ENCODE measurements around the gene ETF1.

The ETF1 gene

DNA sequence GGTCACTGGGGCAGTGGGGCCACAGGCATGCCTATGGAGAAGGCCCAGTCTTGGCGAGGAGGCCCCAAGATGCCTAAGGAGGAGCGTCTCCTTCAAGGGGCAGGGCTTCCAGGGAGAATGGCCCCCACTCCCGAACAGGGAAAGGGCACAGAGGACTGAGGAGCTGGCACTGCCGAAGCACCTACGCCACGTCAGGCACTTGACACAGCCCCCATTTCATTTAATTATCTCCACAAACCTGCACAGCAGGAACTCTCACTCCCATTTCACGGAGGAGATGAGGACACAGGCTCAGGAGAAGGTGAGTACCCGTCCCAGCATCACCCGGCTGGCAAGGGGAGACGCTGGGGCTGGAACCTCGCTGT lies 51.8 kb downstream of the ETF1 start:
- no peak for TF ChIP-seq TAF1 (IDR thresholded peaks at IDR 0.05; ENCODE audit: borderline replicate concordance, insufficient read depth, low read length)
- no peak for TF ChIP-seq REST (IDR thresholded peaks at IDR 0.05; ENCODE audit: insufficient read depth in 1 of 2, low read depth in 2 of 2, low read length in 2 of 2)
- TF ChIP-seq FOXP2 (optimal IDR thresholded peaks at IDR 0.05; ENCODE audit: borderline replicate concordance, extremely low read depth, extremely low read length, insufficient read depth), result no peak
- no peak for TF ChIP-seq POLR2AphosphoS5 (IDR thresholded peaks at IDR 0.05; ENCODE audit: low read depth, low read length)
- TF ChIP-seq SIN3A (IDR thresholded peaks at IDR 0.05; ENCODE audit: borderline replicate concordance, insufficient read depth, low read length), result no peak

DNA sequence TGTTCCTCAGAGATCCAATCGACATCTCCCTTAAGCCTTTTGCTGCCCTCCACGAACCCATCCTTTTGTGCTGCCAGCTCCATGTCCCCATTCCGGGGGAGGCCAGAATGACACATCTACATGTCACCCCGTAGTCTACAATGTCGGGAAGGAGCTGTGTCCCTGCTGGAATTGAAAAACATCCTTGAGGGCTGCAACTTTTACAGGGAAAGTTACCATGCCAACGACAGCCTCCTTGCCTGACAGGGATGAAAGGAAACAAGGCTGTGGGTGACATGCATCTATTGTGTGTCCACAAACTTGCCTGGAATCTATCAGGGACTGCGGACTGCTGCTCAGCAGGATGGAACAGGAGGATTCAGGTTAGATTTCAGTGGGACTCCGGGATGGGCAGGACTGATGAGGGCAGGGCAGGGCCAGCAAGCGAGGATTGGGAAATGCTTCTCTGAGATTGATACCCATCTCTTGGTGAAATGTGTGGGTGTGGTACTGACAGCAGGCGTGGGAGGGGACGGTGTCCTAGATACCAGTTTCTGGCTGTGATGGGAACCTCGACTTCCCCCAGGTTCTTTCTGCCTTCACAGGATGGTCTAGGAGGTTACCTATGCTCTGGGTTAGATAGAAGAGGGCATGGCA lies 52.3 kb downstream of the ETF1 start:
- TF ChIP-seq REST (IDR thresholded peaks at IDR 0.05; ENCODE audit: insufficient read depth in 1 of 2, low read depth in 2 of 2, low read length in 2 of 2) (no peak), TAF1 (IDR thresholded peaks at IDR 0.05; ENCODE audit: borderline replicate concordance, insufficient read depth, low read length) (no peak)

- TF ChIP-seq FOXP2 (optimal IDR thresholded peaks at IDR 0.05; ENCODE audit: borderline replicate concordance, extremely low read depth, extremely low read length, insufficient read depth), result no peak
- no peak for TF ChIP-seq REST (IDR thresholded peaks at IDR 0.05; ENCODE audit: insufficient read depth in 1 of 2, low read depth in 2 of 2, low read length in 2 of 2)
- no peak for TF ChIP-seq SIN3A (IDR thresholded peaks at IDR 0.05; ENCODE audit: borderline replicate concordance, insufficient read depth, low read length)
- no peak for TF ChIP-seq POLR2AphosphoS5 (IDR thresholded peaks at IDR 0.05; ENCODE audit: low read depth, low read length)
- no peak for TF ChIP-seq TAF1 (IDR thresholded peaks at IDR 0.05; ENCODE audit: borderline replicate concordance, insufficient read depth, low read length)
Observed at GRCh38 chr5:138489683-138490061, 53.4 kb downstream of the ETF1 start.

DNA sequence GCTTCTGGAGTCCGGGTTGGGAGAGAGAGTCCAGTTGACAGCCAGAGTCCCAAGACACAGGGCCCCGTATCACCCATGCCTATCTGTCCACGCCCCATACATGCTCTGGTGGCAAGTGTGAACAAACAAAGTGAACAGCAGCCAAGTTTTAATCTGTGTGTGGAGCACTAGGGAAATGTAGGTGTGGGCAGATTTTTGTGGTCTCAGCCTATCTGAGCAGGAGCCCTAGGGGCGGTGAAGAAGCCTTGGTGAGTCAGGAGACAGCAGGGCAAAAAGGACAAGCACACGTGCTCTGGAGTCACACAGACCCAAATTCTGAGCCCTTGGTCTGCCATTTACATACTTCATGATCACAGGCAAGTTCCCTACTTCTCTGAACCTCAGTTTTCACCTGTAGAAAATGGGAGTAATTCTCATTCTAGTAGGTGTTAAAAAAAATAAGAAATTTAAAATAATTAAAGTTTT lies 54.5 kb downstream of the ETF1 start:
- no peak for TF ChIP-seq SIN3A (IDR thresholded peaks at IDR 0.05; ENCODE audit: borderline replicate concordance, insufficient read depth, low read length)
- no peak for TF ChIP-seq POLR2AphosphoS5 (IDR thresholded peaks at IDR 0.05; ENCODE audit: low read depth, low read length)
- no peak for TF ChIP-seq REST (IDR thresholded peaks at IDR 0.05; ENCODE audit: insufficient read depth in 1 of 2, low read depth in 2 of 2, low read length in 2 of 2)
- no peak for TF ChIP-seq TAF1 (IDR thresholded peaks at IDR 0.05; ENCODE audit: borderline replicate concordance, insufficient read depth, low read length)
- no peak for TF ChIP-seq FOXP2 (optimal IDR thresholded peaks at IDR 0.05; ENCODE audit: borderline replicate concordance, extremely low read depth, extremely low read length, insufficient read depth)

- no peak for TF ChIP-seq REST (IDR thresholded peaks at IDR 0.05; ENCODE audit: insufficient read depth in 1 of 2, low read depth in 2 of 2, low read length in 2 of 2)
- no peak for TF ChIP-seq FOXP2 (optimal IDR thresholded peaks at IDR 0.05; ENCODE audit: borderline replicate concordance, extremely low read depth, extremely low read length, insufficient read depth)
- no peak for TF ChIP-seq SIN3A (IDR thresholded peaks at IDR 0.05; ENCODE audit: borderline replicate concordance, insufficient read depth, low read length)
- TF ChIP-seq POLR2AphosphoS5 (IDR thresholded peaks at IDR 0.05; ENCODE audit: low read depth, low read length), result no peak
- TF ChIP-seq TAF1 (IDR thresholded peaks at IDR 0.05; ENCODE audit: borderline replicate concordance, insufficient read depth, low read length), result no peak
Observed at GRCh38 chr5:138482638-138483037, 60.4 kb downstream of the ETF1 start.
